ENCODE measurements around the gene GLG1.
"Not testable (repeated sequence)": the region's sequence is repeated elsewhere in the genome, so short reads cannot be mapped to it uniquely, and the experiment has no call there.

Gene GLG1

DNA sequence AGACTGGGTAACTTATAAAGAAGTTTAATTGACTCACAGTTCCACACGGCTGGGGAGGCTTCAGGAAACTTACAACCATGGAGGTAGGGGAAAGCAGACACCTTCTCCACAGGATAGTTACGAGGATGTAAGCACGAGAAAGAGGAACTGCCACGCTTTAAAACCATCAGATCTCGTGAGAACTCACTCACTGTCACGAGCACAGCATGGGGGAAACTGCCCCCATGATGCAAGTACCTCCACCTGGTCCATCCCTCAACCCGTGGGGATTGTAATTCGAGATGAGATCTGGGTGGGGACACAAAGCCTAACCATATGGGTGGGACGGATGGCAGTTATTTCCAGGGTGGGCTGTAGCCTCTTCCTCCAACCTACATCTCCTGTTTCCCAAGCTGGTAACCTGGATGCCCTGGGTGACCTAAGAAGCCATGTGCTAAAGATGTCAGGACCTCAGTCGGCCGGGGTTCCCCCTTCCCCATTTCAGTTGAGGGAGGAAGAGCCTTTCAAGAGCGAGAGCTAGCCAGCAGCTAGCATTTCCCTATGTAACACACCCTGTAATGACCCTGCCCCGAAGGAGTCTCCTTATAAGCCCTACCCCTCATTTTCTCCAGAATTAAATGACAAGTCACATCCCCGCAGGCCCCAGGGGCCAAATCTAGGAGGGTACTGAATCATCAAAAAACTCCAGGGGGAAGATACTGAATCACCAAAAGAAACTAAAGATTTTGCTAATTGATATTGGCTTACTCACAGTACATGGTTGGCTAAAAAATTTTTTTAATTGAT is 202.6 kb downstream of the GLG1 start:
- not testable (repeated sequence) for DNase-seq

DNA sequence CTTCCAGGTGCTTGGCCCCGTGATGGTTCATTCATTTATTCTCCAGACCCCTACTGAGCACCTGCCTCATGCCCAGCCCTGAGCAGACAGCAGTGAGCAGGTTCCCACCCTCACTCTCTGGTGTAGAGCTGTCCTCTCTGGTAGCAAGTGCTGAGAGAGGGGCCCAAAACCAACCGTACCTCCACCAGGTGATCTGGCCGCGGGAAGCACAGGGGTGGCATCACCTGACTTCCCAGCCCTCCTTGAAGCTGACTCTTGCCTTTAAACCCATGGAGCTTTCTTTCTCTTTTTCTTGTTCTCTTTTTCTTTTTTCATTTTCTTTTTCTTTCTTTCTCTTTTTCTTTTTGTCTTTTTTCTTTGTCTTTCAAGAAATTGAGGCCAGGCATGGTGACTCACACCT is 206.7 kb downstream of the GLG1 start:
- not testable (repeated sequence) for DNase-seq

DNA sequence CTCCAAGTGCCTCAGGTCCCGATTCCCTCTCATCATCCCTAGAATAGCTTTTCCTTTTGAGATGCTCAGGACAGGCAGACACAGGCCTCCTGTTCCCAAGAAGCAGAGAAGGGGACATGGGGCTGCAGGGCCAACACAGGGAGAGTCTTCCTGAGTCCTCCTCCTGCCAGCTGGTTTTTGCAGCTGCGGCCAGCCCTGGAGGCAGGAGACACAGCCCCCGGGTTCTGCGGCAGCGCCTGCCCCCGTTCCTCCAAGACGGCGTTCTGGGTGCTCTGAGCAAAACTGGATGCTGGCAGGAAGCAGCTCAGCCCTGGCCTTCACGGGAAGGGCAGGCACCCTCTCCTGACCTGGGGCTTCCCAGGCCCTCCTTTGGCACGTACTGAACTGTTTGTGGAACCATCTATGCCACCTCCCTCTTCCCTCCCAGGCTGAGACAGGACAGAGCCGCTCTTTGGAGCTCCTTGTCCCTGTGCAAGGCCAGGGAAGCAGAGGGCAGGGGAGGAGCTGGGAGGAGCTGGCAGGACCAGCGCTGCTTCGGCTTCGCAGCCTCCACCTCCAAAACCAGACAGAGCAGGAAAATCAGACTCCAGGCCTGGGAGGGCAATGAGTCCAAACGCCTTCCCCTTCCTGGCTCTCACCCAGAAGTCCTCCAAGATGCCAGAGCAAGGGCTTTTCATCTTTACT is 208.6 kb downstream of the GLG1 start:
- not testable (repeated sequence) for DNase-seq
